ENCODE measurements around the gene GC.

The GC gene

GRCh38 chr4:71783972-71784371 is at the start of gene GC:
GC (minus strand) TSS chr4:71784079; CDS start chr4:71784018, 61 bp downstream.
- peak; percentile 3 for DNase-seq

DNA sequence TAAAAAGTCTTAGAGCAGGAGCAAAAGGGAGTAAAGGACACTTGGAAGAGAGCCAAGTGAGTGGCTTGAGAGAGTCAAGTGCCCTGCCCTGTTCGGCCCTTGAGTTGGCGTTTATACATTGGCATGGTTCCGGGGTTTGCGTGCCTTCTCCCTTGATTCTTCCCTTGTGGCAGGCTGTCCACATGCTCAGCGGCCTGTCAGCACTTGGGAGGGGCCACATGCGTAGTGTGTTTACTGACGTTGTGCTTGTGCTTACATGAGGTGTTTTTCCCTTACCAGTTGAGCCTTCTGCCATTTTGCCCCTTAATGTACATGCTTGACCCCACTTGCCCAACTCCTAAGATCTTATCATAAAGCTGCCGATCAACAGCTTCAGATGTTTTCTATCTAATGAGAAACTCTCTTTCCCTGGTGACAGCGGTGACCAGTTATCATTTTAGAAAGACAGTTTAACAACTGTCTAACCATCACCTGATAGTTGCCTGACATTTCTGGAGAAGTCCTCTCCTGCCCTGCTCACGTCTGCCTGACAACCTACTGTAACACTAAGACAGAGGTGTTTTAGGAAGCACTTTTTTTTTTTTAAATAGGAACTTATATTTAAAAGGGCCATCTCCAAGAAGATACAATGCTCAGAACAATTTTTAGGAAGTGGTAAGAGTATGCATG is 49.5 kb upstream of the GC start:
- peak; percentile 5 for DNase-seq

- DNase-seq, result no peak
These were observed 48.2 kb upstream of the GC start for GRCh38 chr4:71832049-71832448.

DNA sequence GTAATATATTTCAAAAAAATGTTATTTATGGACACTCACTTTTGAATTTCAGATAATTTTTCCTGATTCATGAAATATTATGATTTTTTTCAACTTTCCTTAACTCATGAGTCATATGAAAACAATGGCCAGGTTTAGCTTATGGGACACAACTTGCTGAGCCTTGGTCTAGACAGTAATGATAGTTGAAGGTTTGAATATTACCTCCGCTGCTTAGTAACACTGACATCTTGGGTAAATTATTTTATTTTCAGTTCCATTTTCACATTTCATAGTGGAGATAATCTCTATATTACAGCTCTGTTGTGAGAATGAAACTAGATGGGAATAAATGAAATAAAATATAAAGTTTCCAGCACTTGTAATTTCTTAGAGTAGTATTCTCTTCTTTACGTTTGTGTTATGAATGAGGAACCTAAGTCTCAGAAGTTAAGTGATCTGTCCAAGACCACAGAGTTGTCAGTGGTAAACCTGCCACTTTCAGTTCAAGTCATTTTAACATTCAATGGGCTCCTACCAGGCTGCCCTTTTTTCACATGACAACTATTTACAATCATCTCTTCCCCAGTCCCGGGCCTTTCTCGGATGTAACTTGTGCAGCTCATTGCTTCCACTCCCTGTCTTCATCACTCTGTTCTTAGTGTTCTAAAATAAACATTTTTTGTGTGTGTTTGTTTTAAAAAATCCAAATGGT is 46.8 kb upstream of the GC start:
- no peak for DNase-seq

DNA sequence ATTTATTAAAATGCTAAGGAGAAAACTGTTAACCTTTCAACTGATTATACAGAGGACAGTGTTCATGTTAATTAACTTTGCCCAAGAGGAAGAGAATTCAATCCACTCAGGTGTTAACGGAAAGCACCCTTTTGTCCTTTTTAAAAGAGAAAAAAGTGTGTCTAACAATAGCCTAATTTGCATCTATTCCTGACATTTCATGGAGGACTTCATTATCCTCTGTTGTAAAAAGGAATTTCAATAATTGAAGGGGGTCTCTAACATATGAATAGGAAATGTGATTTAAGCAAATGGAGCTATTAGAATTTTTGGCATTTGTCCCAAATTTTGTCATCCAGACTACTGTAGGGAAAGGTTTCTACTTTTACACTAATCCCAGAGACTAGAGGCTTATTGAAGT is 44.6 kb upstream of the GC start:
- no peak for DNase-seq

- DNase-seq, result no peak
These were observed 43.9 kb upstream of the GC start for GRCh38 chr4:71827826-71828225.

- DNase-seq, result no peak
These were observed 32.9 kb upstream of the GC start for GRCh38 chr4:71816676-71817303.

DNA sequence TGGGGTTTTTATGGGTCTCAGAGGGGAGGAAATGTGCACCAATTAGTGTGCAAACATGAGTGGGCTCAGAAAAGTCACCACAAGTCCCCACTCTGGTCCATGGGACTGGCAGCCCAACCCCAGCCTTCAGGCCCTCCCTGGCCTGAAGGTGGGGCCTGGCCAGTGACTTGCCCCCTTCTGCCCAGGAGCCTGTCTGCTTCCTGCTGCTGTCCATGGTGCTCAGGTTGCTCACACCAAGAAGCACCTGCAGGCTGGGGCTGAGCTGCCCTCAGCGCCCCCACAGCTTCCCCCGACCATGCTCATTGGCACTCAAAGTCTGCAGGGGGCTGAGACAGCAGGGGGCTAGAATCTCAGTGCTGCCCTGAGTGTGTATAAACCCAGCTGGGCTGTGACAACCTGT is 30.6 kb upstream of the GC start:
- DNase-seq, result no peak

- DNase-seq, result peak; percentile 15
These were observed 25.9 kb upstream of the GC start for GRCh38 chr4:71809805-71810204.

DNA sequence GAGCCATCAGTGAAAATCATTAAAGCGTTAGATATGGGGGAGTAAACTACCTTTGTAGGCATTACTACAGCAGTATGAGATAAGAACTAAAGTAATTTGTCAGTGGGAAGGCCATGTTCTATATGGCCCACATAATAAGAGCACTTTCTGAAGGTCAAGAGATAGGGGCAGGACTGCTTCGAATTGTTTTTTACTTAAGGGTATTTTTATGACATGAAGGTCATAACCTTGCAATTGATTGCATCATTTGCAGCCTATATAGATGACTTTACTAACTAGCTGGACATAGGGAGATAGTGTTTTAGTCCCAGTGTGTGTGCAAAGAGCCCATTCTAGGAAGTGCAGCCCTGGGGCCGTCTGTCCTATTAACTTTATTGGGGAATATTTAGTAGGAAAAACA is 23.6 kb upstream of the GC start:
- DNase-seq, result no peak

- peak; percentile 34 for DNase-seq
These were observed 21.4 kb upstream of the GC start for GRCh38 chr4:71805230-71805629.

DNA sequence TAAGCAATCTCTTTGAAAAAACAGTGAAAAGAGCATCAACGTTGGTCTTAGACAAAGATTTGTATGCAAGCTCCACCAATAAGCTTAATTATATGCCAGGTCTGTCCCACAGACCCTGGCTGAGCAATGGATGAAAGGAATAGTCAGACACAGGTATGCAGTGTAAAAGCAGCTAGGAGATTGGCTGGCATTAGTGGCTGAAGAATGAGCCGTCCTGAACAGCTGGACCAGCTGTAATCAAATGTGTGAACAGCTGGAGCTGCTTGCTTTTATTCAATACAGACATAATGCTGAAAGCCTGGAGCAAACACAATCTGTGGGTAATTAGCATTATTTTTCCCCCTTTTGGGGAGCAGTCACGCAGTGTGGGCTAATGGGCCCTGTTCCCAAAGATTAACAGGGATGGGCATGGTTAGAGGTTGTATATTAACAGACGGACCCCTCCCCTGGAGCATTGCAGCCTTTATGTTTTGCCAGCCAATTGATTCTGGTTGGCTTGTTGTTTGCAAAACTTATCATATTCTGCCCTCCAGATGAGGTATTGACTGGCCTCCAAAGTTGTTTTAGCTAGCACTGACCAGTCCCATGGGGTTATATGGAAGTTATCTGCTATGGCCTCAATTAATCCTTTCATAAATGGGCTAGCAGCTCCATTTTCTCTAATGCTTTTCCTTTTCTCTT is 20.3 kb upstream of the GC start:
- DNase-seq, result peak; percentile 24

DNA sequence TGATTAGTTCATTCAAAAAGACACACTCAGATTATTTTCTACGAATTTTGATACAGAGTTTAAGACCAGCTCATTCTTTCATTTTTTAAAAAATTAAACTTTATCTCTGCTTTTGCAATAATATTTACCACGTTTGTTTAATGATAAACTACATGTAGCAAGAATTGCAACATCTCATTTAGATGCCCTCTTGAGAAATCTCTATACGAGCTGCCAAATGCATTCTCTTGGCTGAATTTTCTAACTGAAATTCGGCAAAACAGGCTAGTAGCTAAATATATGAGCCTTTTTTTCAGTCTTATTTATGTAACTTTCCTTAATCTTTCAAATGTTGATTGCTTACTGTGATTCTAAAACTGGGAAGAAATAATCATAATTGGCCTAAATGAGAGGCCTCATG is 2.1 kb upstream of the GC start:
- no peak for DNase-seq

DNA sequence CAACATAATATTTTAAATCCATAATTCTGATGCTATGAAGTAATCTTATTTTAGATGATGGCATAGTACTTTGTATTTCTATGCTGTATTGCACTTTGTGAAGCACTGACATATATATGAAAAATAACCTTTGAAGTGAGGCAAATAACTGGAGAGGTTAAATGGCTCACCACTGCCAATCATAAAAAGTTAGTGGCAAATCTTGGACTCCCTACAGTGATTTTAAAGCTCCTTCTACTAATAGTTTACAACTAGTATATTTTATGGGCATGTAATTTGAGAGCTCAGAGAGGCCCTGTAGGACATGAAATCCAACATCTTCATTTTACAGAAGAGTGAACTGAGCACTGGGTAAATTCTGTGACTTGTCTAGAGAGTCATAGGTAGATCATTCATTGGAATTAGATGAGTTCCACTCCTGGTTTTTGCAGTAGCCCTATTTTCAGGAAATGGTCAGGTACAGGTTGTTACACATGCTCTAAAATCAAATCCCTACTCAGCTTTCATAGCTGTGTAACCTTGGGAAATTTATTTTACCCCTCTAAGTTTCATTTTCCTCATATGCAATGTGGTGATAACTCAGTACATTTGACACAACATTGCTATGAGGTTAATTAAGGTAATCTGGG is 804 bp upstream of the GC start:
- DNase-seq, result no peak

- no peak for DNase-seq
These were observed 6.0 kb downstream of the GC start for GRCh38 chr4:71777891-71778290.

GRCh38 chr4:71775449-71775848 is 8.4 kb downstream of the GC start:
- DNase-seq, result no peak

DNA sequence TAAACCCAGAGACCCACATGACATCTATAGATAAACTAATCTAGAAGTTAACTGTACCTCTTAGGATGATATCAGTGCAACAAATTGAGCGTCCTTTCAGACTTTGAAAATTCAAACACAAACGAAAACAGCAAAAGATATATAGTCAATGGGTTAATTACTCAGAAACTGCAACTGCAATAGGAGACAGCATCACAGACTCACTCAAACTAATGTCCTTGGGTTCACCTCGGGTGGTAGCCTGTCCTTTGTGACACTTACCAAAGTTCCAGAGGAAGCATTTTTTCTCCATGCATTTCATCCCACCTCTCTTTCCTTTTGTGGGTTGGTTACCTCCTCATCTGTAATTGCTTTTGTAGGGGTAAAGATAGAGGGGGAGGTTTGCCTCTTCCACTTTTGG is 9.7 kb downstream of the GC start:
- no peak for DNase-seq

DNA sequence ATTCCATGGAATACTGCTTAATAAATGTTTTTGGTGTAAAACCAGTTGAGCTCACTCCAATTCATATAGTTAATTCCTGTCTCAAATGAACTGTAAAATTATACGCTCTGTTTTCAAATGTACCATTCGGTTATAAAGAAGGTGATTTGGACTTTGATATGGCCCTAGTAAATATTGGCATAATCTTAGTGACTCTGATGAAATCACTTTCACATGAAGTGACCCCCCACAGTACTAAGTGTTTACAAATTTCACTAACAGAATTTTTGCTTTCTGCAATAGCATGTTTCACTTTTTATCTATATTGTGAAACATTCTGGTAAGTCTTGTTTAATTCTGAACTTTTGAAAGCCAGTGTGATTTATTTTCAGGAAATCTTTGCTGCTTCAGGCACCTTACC is 10.9 kb downstream of the GC start:
- no peak for DNase-seq

DNA sequence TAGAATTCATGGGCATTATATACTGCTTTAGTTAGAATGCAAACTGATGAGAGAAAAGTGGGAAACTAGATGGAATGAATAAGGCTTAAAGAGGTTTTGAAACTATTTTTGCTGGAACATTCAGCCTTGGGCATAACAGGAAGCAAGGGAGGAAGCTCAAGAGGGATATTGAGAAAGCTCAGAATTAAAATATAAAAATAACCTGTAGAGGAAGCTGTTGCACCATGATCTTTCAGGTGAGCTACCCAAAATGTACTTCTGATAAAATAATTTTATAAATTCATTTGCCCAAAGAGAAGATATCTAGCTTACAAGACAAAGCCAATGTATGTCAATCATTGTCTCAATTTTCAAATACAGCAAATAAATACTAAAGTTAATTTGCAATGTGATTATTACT is 11.3 kb downstream of the GC start:
- peak; percentile 36 for DNase-seq

GRCh38 chr4:71771613-71772012 is 12.3 kb downstream of the GC start:
- no peak for DNase-seq

DNA sequence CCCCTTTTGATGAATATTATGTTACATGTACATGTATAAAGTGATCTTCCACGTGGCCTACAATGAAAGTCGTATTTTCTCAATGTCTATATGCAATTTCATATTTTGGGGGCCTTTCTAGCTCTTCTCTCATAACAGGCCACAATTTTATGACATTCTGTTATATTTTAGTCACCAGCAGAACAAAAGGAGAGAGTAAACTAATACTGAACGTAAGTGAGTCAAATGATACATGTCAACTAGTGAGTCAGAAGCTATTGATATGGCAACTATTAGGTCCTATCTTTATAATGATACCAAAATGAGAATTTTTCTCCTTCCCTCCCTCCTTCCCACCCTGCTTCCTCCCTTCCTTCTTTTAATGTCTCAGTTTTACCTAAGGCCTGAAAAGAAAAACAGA is 14.4 kb downstream of the GC start:
- no peak for DNase-seq

DNA sequence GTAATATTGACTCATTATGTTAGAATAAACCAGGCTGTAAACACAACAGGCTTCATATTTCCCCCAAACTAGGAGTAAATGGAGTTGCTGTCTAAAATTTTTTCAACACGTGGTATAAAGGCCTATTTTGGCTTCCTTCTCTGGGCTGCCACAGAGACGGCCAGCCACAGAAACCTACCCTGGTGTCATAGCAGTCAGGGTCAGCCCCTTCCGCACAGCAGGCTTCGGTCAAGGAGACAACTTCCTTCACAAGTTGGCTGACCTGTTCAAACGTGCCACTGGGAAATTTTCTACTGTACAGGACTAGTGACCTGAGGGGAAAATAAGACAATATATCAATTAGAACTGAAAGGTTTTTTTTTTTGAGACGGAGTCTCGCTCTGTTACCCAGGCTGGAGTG is 15.8 kb downstream of the GC start:
- DNase-seq, result no peak

GRCh38 chr4:71765821-71766383 is 18.0 kb downstream of the GC start:
- no peak for DNase-seq

Data from DMS53 (cell line).